ENCODE measurements around the gene SLC9A6.
"Not testable (repeated sequence)": the region's sequence is repeated elsewhere in the genome, so short reads cannot be mapped to it uniquely, and the experiment has no call there.

The SLC9A6 gene

GRCh38 chrX:136065044-136065671, 79.9 kb downstream of the SLC9A6 start:
- DNase-seq = no peak

DNA sequence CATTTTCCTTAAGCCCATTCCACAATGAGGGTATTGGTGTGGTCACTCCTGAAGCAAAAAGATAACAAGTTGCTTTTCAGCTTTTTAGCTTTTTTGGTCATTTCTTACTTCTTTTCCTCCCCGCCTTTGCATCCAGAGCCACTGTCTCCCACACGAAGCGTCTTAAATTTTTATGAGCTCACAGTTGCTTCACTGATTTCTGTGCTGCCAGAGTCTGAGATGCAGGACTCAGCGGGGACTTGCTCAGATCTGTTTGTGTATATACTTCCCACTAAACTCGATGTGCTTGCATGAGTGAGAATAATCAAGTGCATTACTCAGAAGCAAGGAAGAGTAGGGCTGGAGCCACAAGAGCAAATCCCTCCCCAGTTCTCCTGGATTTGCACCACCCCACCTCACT, 81.9 kb downstream of the SLC9A6 start:
- DNase-seq = no peak

DNA sequence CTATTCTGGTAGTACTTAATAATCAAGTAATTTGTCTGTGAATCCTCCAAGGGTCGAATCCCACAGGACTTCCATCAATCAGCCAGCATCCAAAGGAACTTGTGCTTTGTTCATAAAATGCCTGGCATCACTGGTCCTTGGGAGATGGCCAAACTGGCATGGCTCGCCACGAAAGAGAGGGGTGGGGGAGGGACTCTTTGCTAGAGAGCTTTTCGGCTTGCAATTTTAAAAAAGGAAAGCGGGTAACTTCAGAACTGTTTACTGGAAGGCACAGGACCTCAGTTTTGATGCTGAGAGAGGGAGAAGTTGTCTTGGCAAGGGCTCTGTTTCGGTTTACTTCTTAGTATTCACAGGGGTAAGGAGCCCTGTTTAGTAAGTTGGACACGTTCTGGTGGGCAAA, 82.7 kb downstream of the SLC9A6 start:
- DNase-seq = no peak

DNA sequence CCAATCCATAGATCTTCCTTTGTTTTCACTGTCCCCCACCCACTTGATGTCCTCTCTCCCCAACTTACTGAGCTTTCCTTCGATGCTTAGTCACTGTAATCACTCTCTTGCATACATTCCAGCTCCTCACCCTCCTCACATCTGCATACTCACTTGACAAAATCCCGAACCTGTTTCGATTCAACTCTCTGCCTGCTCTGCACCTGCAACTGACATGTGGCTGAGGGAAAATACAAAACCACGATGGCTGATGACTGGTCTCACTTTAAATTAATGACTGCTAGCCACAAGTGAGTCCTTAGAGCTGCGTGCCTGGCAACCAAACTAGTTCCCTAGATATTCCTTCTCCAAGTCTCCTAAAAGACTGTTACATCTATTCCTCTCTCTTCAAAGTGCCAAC, 91.7 kb downstream of the SLC9A6 start:
- no peak for DNase-seq

GRCh38 chrX:136080766-136081165, 95.5 kb downstream of the SLC9A6 start:
- no peak for DNase-seq

DNA sequence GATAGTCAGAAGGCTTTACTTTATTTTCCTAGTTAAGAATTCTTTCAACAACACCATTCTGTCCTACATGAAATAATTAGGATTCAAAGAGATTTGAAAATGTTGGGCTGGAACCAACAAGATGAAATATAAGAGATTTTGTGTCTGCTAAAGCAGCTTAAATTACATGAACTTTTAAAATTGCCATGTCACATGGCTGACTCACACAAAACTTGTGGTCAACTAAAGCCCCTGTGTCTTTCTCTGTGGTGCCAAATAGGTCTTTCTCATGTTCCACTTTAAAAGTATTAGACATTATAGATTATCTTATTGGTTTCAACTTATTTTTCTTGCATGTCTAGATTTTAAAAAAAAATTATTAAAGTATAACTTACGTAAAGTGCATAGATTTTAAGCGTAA, 101.3 kb downstream of the SLC9A6 start:
- DNase-seq = no peak

- DNase-seq = not testable (repeated sequence)
These were observed 106.7 kb downstream of the SLC9A6 start for GRCh38 chrX:136091898-136092297.

DNA sequence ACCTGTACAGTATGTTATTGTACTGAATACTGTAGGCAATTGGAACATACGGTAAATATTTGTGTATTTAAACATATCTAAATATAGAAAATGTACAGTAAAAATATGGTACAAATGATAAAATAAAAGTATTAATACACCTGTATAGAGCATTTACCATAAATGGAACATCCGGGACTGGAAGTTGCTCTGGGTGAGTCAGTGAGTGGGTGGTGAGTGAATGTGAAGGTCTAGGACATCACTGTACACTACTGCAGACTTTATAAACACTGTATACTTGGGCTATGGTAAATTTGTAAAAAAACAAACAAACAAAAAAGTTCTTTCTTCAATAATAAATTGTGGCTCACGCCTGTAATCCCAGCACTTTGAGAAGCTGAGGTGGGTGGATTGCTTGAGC, 109.7 kb downstream of the SLC9A6 start:
- DNase-seq = no peak

Measured in NCI-H1436 treated with DMSO at 0.1 percent for 48 hours (cell line).